GM21737 (cell line): Measurements from ENCODE around the gene TCEAL1.
"Not testable (repeated sequence)": the region's sequence is repeated elsewhere in the genome, so short reads cannot be mapped to it uniquely, and the experiment has no call there.

ENCODE experiments used
- ATAC-seq: cut with Tn5 transposase; IDR thresholded peaks from one replicate; pipeline ENCODE4 v1.9.1; 2021; ENCODE audit warnings: mild to moderate bottlenecking, moderate library complexity; ENCODE audit not compliant: unreplicated experiment

TCEAL1 gene, protein sequence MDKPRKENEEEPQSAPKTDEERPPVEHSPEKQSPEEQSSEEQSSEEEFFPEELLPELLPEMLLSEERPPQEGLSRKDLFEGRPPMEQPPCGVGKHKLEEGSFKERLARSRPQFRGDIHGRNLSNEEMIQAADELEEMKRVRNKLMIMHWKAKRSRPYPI

DNA sequence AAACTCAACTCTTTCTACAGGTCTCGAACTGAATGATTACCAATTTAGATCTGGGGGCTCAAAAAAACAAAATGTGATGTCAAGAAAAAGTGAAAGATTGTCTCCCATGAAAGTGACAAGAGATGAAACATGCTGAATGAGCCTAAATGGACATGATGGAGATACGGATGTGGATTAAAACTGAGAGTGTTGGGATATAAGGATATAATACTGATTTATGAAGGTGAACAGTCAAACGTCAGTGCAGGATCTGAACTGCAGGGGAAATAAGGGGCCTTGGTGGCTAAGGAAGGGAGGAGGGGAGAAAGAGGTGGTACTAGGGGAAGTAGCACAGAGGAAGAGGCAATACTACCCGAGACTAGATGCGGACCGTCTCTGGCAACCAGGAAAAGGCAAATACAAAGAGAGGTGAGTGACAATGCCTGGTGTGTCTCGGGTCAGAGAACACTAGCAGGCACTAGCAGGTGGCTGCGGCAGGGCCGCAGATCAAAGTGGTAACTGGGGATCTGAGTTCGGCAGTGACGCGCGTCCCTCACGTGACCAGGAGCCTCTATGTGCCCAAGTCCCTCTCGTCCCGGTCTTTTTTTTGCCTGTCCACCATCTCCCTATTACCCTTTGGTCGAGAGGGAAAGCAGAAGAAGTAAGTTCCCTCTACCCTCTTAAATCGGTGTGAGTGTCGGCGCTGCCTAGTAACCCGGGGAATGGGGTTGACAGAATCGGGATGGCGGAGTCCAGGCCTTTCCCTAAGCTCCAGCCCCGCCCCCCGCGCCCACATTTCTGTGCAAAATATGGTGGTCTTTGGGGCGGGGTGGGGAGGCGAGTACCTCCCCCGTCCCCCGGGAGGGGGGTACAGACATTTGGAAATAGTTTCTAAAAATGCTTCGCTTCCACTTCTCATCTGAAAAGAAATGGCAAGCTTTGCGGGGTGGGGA is at the start of gene TCEAL1:
TCEAL1 (plus strand) TSS at position 590 of the 932 bp plus-strand sequence. CDS start 942 bp downstream, outside the sequence.
- peak; percentile 68 for ATAC-seq

DNA sequence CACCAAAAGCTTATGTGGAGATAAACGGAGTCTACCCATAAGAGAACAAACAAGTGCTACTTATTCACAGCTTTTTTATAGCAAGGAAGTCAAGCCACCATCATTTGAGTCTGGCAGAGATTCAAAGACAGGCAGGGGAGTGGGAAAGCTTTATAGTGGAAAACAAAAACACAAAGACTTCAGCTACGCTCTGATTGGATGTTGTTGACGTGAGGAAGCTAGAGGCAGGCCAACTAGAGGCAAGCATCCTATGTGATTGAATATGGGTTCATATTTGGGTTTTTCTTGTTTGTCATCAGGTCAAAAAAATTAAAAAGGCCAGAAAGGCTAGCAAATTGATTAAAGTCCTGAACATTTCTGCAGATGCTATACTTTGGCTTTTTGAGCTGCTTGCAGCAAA is 44.2 kb upstream of the TCEAL1 start:
- no peak for ATAC-seq

DNA sequence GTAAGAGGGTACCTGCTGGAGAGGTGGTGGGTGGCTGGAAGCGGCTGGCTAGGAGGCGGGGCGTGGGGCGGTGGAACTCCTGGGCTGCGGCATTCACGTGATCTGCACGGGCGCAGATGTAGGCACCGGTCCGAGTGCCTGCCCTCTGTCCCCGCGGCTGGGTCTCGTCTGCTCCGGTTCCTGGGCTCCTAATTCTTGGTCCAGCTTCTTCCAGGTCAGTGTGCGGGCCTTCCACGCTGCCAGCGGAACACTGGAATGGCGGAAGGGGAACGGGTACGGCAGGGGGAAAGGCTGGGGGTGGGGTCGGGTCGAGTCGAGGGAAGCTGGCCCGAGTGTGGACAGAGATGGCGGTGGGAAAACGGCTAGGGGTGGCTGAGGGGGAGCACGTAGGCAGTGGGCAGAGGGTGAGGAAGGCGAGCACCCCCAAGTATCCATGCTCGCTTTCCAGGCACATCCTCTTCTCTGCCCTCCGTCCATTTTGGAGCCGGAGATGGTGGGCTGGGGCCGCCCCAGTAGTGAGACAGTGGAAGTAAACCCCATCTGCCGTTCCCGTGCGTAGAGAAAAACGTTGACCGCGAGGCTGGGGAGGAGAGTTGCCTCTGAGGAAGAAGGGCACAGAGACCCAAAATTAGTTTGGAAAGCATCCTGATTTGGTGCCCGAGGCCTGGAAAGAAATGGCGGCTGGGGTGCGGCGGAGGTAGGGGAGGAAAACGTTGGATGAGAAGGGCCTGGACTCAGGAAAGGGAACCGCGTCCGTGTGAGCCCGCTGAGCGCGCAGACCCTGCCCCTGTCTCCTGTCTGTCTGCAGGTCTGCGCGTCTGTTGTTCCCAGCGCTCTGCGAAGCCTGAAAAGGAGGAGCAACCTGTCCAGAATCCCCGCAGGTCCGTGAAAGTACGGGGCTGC is 43.1 kb upstream of the TCEAL1 start, which contains the start of gene TCEAL4:
TCEAL4 (plus strand) TSS at position 105 of the 903 bp plus-strand sequence. CDS start 1,161 bp downstream, outside the sequence.
- ATAC-seq = peak; percentile 97

DNA sequence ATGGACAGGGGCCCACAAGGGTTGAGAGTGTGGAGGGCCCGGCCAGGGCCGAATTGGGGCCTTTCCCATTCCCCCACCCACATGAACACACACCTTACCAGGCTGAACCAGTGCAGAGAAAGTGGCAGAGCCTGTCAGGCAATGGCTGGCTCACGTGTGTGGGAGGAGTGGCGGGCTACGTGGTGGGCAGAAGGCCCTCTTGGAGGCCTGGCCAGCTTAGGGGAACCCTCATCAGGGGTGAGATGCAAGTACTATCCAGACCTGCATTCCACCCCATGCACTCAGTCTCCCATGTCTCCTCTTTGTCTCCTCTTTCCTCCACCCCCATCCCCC is 42.5 kb upstream of the TCEAL1 start:
- no peak for ATAC-seq

DNA sequence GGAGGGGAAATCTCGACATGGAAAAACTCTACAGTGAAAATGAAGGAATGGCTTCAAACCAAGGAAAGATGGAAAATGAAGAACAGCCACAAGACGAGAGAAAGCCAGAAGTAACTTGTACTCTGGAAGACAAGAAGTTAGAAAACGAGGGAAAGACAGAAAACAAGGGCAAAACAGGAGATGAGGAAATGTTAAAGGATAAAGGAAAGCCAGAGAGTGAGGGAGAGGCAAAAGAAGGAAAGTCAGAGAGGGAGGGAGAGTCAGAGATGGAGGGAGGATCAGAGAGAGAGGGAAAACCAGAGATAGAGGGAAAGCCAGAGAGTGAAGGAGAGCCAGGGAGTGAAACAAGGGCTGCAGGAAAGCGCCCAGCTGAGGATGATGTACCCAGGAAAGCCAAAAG is 42.1 kb upstream of the TCEAL1 start:
- ATAC-seq = no peak

DNA sequence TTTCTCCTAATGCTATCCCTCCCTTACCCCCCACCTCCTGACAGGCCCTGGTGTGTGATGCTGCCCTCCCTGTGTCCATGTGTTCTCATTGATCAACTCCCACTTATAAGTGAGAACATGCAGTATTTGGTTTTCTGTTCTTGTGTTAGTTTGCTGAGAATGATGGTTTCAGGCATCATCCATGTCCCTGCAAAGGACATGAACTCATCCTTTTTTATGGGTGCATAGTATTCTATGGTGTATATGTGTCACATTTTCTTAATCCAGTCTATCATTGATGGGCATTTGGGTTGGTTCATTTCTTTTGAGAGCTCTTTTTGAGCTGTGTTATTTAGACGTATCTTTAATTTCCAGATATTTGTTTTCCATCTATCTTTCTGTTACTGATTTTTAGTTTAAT is 36.5 kb upstream of the TCEAL1 start:
- ATAC-seq = not testable (repeated sequence)

DNA sequence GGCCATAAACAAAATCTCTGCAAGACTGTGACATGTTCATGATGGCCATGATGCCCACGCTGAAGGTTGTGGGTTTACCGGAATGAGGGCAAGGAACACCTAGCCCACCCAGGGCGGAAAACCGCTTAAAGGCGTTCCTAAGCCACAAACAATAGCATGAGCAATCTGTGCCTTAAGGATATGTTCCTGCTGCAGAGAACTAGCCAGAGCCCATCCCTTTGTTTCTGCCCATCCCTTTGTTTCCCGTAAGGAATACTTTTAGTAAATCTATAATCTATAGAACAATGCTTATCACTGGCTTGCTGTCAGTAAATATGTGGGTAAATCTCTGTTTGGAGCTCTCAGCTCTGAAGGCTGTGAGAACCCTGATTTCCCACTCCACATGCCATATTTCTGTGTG is 33.6 kb upstream of the TCEAL1 start:
- not testable (repeated sequence) for ATAC-seq

DNA sequence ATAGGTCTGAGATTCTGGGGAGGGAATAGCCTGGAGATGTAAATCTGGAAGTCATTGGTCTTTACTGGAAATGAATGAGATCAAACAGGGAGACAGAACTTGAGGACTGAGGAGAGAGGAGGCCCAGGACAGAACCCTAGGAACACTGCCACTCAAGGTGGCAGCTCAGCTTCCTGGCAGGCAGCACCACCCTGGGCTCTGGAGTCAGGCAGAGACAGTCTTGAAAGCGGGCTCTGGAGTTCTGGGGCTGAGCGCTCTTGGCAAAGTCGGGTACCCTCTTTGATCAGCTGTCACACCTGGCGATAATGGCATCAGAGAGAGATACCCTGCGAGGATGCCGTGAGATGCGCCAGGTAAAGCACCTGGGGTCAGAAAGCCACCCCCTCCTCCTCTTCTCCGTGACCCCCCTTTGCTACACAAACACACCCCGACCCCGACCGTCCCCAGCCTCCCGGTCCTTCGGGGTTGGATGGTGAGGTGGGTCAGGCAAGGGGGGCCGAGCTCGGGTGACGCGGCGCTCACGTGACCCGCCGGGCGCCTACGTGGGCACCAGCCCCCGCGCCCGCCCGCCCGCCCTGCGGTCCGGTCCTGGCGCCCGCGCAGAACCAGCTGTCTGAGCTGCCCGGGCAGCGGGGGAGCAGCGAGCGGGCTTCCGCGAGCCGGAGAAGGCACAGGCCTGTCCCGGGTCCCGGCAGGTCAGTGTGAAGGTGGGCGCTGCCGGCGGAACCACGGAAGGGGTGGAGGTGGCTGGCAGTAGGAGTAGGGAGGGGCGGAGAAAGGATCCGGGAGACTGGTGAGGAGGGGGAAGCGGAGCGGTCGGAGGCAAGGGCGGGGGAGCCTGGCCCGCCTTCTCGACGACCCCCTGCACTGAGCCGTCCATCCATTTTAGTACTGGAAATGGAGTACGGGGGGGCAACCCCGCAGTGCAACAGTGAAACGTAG is 21.1 kb upstream of the TCEAL1 start, which contains the start of gene TCEAL3:
TCEAL3 (plus strand) TSS at position 600 of the 942 bp plus-strand sequence. CDS start 1,102 bp downstream, outside the sequence.
- peak; percentile 74 for ATAC-seq

DNA sequence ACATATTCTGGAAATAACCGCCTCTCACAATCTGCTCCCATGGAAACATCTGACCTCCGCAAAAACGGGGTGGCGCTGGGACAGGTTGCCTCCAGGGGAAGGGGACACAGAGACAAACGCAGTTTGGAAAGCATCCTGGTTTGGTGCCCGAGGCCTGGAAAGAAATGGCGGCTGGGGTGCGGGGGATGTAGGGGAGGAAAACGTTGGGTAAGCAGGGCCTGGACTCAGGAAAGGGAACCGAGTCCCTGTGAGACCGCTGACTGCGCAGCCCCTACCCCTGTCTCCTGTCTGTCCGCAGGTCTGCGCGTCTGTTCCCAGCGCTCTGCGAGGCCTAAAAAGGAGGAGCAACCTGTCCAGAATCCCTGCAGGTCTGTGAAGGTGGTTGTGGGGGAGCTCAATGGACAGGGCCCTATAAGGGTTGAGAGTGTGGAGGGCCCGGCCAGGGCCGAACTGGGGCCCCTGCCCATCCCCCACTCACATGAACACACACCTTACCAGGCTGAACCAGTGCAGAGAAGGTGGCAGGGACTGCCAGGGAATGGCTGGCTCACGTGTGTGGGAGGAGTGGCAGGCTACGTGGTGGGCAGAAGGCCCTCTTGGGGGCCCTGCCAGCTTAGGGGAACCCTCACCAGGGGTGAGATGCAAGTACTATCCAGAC is 20.3 kb upstream of the TCEAL1 start:
- peak; percentile 14 for ATAC-seq

DNA sequence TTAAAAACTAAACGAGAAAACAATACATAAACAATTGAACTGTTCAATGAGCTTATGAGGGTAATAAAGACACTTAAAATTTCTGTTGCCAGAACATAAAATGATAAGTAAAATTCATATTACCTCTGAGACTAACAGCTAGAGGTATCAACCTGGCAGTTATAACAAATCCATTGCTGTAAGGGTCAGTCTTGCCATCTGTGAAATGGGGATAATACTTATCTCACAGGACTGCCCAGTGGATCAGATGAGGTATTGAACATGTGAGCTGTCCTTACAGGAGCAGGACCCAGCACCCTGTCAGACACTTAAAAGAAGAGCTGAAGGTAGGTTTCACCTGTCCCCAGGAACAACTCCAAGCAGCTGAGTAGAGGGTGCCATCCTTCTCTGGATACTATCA is 18.5 kb upstream of the TCEAL1 start:
- no peak for ATAC-seq

DNA sequence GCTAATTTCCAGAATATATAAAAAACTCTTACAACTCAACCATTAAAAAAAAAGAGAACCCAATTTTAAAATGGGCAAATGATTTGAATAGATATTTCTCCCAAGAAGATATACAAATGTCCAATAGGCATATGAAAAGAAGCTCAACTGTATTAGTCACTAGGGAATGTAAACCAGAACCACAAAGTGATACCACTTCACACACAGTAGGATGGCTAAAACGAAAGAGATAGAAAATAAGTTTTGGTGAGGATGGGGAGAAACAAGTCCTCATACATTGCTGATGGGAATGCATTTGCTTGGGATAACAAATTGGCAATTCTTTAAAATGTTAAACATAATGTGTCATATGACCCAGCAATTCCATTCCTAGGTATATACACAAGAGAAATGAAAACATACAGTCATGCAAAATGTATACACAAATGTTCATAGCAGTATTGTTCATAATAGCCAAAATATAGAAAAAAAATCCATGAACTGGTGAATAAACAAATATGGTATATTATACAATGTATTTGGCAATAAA is 15.3 kb upstream of the TCEAL1 start:
- no peak for ATAC-seq

DNA sequence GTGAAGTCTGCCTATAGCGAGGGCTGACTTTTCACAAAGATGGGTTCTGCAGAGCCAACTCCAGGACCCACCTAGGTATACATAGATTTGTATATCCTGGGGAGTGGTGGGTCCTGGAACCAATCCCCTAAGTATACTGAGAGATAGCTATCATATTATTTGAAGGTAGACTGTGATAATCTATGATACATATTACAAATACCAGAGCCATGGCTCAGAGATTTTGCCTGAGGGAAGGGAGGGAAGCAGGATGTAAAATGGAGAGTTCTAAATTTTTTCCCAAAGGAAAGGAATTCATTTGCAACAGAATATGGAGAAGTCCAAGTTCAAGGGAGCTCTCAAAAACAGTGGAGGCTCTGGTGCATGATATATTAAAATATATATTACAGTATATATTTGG is 13.8 kb upstream of the TCEAL1 start:
- no peak for ATAC-seq

DNA sequence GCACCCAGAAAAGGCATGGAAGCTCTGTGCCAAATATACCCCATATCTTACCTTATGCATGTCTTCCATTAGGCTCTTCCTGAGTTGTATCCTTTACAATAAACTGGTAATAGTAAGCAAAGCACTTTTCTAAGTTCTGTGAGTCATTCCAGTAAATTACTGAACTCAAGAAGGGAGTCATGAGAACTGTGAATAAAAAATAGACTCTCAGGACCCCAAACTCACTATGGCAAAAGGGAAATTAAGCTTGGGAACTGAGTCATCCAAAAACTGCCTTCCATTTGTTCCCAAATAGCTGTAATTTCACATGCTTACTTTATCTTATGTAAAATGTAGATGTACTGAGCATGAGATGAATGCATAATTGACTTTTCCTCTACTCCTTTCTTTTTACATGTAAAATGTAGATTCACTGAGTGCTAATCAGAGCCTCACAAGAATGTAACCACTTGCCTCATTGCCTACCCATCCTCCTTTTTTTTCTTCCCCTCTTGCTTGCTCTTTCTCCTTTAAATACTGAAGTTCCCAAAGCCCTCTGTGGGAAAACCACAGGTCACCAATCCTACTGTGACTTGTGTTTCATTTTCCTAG is 12.9 kb upstream of the TCEAL1 start:
- no peak for ATAC-seq

DNA sequence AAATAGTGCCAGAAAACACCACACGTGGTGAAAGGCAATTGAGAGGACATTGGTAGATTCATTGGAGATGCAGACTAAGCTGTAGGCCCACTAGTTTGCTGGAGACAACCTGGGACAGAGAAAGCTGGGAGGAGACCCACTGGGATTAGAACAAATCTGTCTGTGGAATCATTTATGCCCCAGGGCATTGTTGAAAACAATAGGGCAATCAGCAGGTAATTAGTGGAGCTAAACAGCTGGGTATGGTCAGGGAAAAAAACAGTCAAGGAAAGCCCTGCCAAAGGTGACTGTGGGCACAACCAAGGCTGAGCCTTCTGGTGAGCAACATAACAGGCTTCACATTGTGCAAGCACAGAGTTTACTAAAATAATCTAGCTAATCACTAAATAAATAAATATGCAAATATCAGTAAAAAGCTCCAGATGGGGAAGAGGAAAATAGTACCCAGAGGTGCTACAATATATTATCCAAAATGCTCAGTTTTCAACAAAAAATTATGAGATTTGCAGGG is 12.0 kb upstream of the TCEAL1 start:
- ATAC-seq = no peak

DNA sequence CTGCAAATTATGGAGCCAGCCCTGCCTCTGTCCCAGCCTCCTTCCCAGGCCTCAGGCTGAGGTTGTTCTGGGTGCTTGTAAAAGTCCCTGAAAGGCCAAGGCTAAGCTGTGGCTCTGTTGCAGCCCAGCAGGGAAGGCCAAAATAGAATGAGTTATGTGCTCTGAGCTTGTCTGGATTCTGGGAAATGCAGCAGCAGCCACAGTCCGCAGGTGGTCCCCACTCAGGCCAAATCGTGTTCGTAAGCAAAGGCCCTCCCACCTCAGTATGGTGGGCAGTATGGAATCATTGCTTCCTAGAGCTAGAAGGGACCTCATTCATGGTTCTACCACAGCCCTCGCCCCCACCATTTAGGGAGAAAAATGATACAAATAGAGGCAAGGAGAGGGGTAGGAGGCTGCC is 4.7 kb upstream of the TCEAL1 start:
- ATAC-seq = no peak

DNA sequence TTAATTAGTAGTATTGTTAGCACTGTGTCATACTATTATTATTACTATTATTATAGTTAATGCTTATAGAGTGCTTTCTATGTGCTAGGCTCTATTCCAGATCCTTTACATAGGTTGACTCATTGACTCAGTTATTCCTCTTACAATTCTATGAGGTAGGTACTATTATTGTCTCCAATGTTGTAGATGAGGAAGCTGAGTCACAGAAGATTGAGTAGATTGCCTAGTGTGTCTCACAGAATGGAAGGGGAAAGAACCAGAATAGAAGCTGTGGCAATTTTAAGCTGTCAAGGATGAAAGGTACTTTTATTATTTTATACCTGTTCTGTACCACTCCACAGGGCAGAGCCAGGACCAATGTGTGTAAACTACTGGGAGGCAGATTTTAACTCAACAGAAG is 1.9 kb upstream of the TCEAL1 start:
- ATAC-seq = no peak

DNA sequence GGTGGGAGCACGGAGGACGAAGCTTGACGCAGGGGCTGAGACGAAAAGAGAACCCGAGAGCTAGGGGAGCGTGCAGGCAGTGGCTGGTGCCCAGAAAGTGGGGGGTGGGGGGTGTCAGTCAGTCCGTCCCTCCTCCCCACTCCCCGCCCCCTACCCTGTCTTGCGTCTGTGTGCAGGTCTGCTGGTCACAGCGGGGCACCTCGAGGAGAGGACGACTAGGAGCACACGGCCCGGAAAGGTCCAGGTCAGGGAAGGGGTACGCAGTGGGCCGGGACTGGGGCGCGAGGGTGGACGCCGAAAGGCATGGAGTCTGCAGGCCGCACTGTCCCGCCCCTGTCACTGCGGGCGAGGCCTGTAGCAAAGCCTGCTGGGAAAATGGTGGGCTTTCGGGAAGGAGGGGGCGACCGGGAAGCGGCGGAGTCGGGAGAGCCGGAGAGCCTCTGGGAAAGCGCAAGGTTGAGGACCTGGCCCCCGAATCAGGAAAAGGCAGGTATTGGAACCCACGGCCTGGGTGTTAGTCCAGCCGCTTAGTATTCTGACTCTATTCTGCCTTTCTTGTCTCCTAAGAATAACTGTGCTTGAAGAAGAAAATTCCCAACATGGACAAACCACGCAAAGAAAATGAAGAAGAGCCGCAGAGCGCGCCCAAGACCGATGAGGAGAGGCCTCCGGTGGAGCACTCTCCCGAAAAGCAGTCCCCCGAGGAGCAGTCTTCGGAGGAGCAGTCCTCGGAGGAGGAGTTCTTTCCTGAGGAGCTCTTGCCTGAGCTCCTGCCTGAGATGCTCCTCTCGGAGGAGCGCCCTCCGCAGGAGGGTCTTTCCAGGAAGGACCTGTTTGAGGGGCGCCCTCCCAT is 769 bp downstream of the TCEAL1 start:
- ATAC-seq = no peak

DNA sequence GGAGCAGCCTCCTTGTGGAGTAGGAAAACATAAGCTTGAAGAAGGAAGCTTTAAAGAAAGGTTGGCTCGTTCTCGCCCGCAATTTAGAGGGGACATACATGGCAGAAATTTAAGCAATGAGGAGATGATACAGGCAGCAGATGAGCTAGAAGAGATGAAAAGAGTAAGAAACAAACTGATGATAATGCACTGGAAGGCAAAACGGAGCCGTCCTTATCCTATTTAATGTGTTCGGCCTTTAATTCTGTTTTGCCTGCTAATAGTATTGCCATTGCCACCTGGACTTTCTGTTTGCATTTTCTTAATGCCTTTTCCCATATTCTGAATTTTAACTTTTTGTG is 1.4 kb downstream of the TCEAL1 start:
- no peak for ATAC-seq
